Cardiac fibroblast (primary cell): Measurements from ENCODE around the gene SLC22A23.

Source experiments
- DNase-seq, 2 donors: peaks; one replicate each; pipeline versions ENCODE4 v3.0.0 to v3.0.0-alpha.2; 2010; ENCODE audit warnings: low read depth in 2 of 2
- H3K4me3 ChIP-seq, 2 donors: replicated peaks in 1 of 2; 1 replicate in 1 of 2; 2 replicates in 1 of 2; pipeline ENCODE4 v1.5.1; 2011; ENCODE audit warnings: low read depth in 2 of 2, low read length in 2 of 2, mild to moderate bottlenecking in 2 of 2, moderate library complexity in 1 of 2
- TF ChIP-seq, protein P1 (sequence below): IDR thresholded peaks from one replicate; pipeline ENCODE4 v1.5.1; 2011; ENCODE audit warnings: low read depth, mild to moderate bottlenecking, low read length, inconsistent platforms

SLC22A23 gene

DNA sequence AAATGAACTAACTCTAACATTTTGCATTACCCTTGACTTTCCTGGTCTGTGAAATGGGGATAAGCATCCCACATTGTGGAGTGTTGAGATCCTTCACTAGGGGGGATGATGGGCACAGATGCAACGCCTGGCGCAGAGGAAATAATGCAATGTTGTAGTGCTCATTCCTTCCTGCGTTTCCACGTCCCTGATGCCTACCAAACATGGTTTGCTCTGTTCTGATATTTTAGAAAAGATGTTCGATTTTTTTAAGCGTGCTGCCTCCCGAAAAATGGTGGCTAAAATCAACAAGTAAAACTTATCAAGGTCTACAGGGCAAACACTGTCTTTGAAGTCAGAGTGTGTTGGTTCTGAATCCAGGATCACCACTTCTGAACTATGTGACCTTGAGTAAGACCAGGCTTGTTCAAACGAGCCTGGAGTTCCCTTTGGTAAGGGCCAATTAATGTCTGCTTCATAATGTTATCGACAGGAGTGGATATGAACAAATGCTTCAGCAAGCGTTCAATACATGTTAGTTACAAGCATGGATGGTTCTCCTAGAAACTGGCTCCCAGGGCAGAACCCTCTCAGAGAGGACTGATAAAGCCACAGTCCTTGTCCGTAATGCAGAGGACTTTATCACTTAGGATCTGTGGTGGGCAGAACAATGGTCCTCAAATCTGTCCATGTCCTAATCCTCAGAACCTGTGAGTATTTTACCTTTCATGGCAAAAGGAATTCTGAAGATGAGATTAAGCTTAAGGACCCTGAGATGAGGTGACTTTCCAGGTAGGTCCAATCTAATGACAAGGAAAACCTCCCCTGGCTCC, 44.7 kb downstream of the SLC22A23 start:
- H3K4me3 ChIP-seq: no peak overlapping the region
- TF ChIP-seq, protein P1, sequence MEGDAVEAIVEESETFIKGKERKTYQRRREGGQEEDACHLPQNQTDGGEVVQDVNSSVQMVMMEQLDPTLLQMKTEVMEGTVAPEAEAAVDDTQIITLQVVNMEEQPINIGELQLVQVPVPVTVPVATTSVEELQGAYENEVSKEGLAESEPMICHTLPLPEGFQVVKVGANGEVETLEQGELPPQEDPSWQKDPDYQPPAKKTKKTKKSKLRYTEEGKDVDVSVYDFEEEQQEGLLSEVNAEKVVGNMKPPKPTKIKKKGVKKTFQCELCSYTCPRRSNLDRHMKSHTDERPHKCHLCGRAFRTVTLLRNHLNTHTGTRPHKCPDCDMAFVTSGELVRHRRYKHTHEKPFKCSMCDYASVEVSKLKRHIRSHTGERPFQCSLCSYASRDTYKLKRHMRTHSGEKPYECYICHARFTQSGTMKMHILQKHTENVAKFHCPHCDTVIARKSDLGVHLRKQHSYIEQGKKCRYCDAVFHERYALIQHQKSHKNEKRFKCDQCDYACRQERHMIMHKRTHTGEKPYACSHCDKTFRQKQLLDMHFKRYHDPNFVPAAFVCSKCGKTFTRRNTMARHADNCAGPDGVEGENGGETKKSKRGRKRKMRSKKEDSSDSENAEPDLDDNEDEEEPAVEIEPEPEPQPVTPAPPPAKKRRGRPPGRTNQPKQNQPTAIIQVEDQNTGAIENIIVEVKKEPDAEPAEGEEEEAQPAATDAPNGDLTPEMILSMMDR: no peak
- DNase-seq: no peak

DNA sequence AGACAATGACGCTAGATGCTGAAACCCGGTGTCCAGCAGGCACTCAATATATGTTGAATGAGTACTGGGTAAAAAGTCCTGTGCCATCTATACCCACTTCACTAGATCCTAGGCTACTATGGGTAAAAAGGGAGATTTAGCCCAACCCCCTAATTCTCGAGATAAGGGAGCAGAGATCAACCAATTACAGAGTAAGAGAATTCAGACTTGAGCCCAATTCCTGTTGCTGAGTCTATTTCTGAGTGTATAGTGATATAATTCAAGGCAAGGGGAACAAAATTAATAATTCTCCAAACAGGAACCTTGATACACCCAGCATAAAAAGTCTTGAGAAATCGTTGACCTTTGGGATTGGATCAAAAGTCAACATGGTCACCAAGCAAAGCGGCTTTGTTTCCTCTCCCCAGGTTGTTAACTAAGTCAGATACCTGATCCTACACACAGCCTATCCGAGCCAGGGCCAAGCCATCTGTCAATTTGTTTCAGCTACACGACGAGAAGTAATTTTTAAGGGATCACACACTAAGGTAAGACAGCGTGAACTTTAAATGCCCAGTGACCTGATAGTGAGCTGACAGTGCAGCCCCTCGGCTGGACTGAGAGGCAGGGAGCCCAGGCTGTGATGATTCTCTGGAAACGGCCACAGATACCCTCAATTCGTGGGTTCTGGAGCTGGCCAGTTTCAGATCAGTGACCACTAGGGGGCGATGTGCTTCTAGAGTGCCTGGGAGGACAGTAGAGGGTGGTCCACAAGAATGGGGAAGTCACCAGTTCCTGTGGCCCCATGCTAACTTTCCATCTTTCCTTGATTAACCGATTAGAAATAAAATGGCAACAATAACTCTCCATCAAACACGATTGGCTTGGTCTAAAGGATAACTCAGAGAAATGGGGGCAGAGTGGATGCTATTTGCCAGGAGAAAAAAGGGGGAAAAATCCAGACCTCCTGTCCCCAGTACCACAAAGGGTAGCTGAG, 46.2 kb downstream of the SLC22A23 start:
- no peak overlapping the region for H3K4me3 ChIP-seq
- peak; percentile 67 to 75 for DNase-seq
- TF ChIP-seq, protein P1: peak; percentile 80

DNA sequence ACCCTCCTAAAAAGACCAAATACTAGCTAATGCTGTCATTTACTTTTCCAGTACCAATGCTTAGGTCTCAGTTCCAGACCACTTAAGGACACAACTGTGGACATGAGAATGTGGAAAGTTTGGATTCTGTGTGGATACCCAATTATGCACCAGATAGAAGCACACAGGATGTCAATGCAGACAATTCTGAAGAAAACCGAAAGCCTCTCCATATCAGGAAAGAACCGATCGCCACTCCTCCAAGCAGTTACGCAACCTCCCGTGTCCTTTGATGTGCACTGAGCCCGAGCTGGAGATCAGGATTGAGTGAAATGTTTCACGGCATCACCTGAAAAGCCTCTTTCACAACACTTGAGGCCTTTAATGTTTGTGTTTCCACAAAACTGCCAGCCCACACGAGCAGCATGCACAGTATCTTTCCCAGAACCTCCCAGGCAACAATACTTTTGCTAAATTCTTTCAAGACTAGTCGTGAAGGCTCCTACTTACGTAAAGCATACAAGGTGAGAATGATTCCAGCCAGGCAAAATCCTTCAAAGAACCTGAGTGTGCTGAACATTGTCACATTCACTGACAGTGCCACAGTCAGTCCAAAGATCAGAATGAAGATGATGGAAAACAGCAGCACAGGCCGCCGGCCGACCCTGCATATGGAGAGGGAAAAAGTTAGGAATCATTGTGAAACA, 47.0 kb downstream of the SLC22A23 start:
- DNase-seq: no peak
- TF ChIP-seq, protein P1: no peak
- H3K4me3 ChIP-seq: no peak overlapping the region

DNA sequence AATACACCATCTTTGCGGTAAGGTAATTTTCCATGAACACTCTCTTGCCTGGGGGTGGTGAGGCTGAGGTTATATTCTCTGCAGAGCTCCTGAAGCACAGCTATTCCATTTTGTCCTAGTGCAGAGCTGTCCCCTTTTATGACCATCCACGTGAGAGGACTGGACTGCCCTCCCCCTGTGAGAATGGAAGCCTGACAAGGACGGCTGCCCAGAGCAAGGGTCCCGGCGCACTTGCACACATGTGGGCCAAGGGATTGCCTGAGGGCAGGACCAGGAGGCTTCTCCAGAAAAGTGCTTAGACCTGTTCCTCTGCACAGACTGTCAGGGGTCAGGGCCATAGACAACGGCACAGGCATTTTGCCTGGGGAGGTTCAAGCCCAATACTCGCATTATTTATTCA, 48.2 kb downstream of the SLC22A23 start:
- H3K4me3 ChIP-seq: no peak overlapping the region
- no peak for DNase-seq
- TF ChIP-seq, protein P1: no peak

DNA sequence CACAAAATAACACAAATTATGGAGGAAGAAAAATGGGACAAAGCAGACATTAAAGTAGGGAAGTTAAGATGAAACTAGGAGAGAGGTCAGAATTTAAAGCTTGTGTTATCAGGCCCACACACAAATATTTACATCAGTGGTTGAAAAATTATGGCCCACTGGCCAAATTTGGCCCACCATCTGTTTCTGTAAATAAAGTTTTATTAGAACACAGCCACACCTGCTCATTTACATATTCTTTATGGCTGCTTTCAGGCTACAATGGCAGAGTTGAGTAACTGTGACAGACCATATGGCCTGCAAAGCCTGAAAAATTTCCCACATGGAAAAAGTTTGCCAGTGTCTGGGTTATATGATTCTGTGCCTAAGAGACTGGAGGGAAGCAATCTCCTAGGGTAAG, 49.0 kb downstream of the SLC22A23 start:
- TF ChIP-seq, protein P1: no peak
- no peak for DNase-seq
- no peak overlapping the region for H3K4me3 ChIP-seq
